ENCODE measurements around the gene ZNF530.

The ZNF530 gene

GRCh38 chr19:57615346-57615745 lies 15.7 kb downstream of the ZNF530 start:
- no peak for DNase-seq (ENCODE audit: low read depth)

GRCh38 chr19:57620673-57621348 lies 21.1 kb downstream of the ZNF530 start:
- DNase-seq (ENCODE audit: low read depth), result no peak

GRCh38 chr19:57623091-57623490 lies 23.4 kb downstream of the ZNF530 start:
- no peak for DNase-seq (ENCODE audit: low read depth)

GRCh38 chr19:57632987-57633831 lies 33.5 kb downstream of the ZNF530 start, which contains the start of gene ZNF211:
ZNF211 (plus strand) TSS chr19:57633168; CDS start chr19:57633347, 179 bp downstream.
- peak; percentile 86 for DNase-seq (ENCODE audit: low read depth)

GRCh38 chr19:57633832-57634131 lies 34.1 kb downstream of the ZNF530 start:
- DNase-seq (ENCODE audit: low read depth), result no peak

- DNase-seq (ENCODE audit: low read depth), result no peak
Observed at GRCh38 chr19:57637379-57637778, 37.7 kb downstream of the ZNF530 start.

- DNase-seq (ENCODE audit: low read depth), result no peak
Observed at GRCh38 chr19:57641715-57642234, 42.1 kb downstream of the ZNF530 start.

GRCh38 chr19:57642396-57643046 lies 42.8 kb downstream of the ZNF530 start:
- no peak for DNase-seq (ENCODE audit: low read depth)

- DNase-seq (ENCODE audit: low read depth), result no peak
Observed at GRCh38 chr19:57643734-57644133, 44.0 kb downstream of the ZNF530 start.

GRCh38 chr19:57648331-57649003 lies 48.8 kb downstream of the ZNF530 start:
- DNase-seq (ENCODE audit: low read depth), result no peak

- DNase-seq (ENCODE audit: low read depth), result no peak
Observed at GRCh38 chr19:57651654-57651996, 51.9 kb downstream of the ZNF530 start.

GRCh38 chr19:57653689-57654088 lies 54.0 kb downstream of the ZNF530 start:
- no peak for DNase-seq (ENCODE audit: low read depth)

GRCh38 chr19:57655443-57655842 lies 55.8 kb downstream of the ZNF530 start:
- DNase-seq (ENCODE audit: low read depth), result no peak

GRCh38 chr19:57656346-57656745 lies 56.7 kb downstream of the ZNF530 start:
- no peak for DNase-seq (ENCODE audit: low read depth)
